ENCODE results near the gene PWWP2B.

The PWWP2B gene

GRCh38 chr10:132392811-132393694 lies 3.9 kb upstream of the PWWP2B start:
- no peaks in the 10 kb centered on the region for H3K9me3 ChIP-seq (replicated peaks; ENCODE audit: low read length)
- H3K4me1 ChIP-seq (ENCODE audit: control insufficient read depth, insufficient read depth, low read length) = peaks cover 19% of the 10 kb centered on the region
- no peak overlapping the region for H3K4me2 ChIP-seq (ENCODE audit: low read length)
- no peak overlapping the region for H3K4me3 ChIP-seq (ENCODE audit: low read length)
- no peak overlapping the region for H3K9ac ChIP-seq (ENCODE audit: low read depth, low read length)
- H3K36me3 ChIP-seq (ENCODE audit: insufficient read depth, low read length) = no peaks in the 10 kb centered on the region
- peaks cover 10% of the 10 kb centered on the region for H3K27me3 ChIP-seq (ENCODE audit: control insufficient read depth, insufficient read depth, low read length)

DNA sequence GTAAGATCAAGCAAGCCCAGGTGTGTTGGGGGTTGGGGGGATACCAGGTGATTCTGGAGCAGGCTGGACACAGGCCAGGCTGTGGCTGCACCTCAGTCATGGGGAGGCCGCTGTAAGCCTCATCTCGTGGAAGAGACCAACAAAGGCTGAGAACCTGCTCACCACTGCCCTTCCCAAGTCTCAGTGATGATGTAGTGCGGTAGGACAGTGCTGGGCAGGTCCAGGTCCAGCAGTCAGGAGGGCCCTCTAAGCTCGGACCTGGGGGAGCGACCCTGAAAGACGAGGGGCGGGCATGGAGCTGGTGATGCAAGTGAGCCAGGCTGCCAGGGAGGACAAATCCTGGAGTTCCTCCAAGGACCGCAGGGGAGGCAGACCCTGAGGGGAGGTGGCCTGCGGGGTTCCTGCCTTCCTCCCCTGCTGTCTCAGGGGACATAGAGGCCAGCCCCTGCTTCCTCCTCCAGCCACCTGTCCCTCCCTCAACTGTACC lies 3.3 kb upstream of the PWWP2B start:
- Histone ChIP-seq H3K27me3 (ENCODE audit: control insufficient read depth, insufficient read depth, low read length) (peaks cover 10% of the 10 kb centered on the region), H3K36me3 (ENCODE audit: insufficient read depth, low read length) (no peaks in the 10 kb centered on the region), H3K4me3 (ENCODE audit: low read length) (no peak overlapping the region), H3K9ac (ENCODE audit: low read depth, low read length) (no peak overlapping the region), H3K9me3 (replicated peaks; ENCODE audit: low read length) (no peaks in the 10 kb centered on the region), H3K4me1 (ENCODE audit: control insufficient read depth, insufficient read depth, low read length) (peaks cover 26% of the 10 kb centered on the region), H3K4me2 (ENCODE audit: low read length) (no peak overlapping the region)

DNA sequence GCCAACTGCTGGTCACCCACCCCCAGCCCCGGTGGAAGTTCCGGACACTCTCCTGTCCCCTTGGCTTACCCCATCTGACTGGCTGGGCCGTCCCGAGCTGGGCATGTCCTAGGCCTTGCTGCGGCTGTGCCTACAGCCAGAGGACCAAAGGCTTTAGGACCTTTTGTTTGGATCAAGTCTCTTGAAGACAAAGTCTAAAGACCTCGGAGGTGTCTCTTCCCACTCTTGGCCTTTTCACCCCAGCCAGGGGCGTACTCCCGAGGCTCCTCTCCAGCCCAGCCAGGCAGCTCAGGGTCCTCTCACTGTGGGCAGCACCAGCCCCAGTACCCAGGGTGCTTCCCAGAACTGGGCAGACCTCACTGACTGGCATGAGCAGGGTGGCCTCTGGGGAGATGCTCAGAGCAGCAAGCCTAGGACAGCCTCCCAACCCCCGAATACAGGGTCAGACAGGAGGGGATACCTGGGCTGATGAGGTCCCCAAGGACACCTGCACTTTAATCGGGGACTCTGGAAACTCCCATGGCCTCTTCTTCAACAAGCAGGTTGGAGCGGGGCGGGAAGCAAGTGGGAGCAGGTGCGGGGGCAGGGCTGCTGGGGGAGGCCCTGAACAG lies 2.7 kb upstream of the PWWP2B start:
- no peaks in the 10 kb centered on the region for H3K9me3 ChIP-seq (replicated peaks; ENCODE audit: low read length)
- H3K36me3 ChIP-seq (ENCODE audit: insufficient read depth, low read length) = no peaks in the 10 kb centered on the region
- no peak overlapping the region for H3K4me2 ChIP-seq (ENCODE audit: low read length)
- H3K4me1 ChIP-seq (ENCODE audit: control insufficient read depth, insufficient read depth, low read length) = peaks cover 27% of the 10 kb centered on the region
- H3K4me3 ChIP-seq (ENCODE audit: low read length) = no peak overlapping the region
- no peak overlapping the region for H3K9ac ChIP-seq (ENCODE audit: low read depth, low read length)
- peaks cover 5% of the 10 kb centered on the region for H3K27me3 ChIP-seq (ENCODE audit: control insufficient read depth, insufficient read depth, low read length)

- H3K4me1 ChIP-seq (ENCODE audit: control insufficient read depth, insufficient read depth, low read length) = peaks cover 27% of the 10 kb centered on the region
- H3K36me3 ChIP-seq (ENCODE audit: insufficient read depth, low read length) = no peaks in the 10 kb centered on the region
- H3K9ac ChIP-seq (ENCODE audit: low read depth, low read length) = peak overlapping the region; percentile 74
- no peaks in the 10 kb centered on the region for H3K9me3 ChIP-seq (replicated peaks; ENCODE audit: low read length)
- H3K27me3 ChIP-seq (ENCODE audit: control insufficient read depth, insufficient read depth, low read length) = no peaks in the 10 kb centered on the region
- H3K4me2 ChIP-seq (ENCODE audit: low read length) = peak overlapping the region; percentile 82
- H3K4me3 ChIP-seq (ENCODE audit: low read length) = peak overlapping the region; percentile 81
Observed at GRCh38 chr10:132394936-132395703, 1.9 kb upstream of the PWWP2B start.

GRCh38 chr10:132395704-132396493 lies 1.1 kb upstream of the PWWP2B start:
- Histone ChIP-seq H3K4me3 (ENCODE audit: low read length) (peak overlapping the region; percentile 81), H3K9me3 (replicated peaks; ENCODE audit: low read length) (no peaks in the 10 kb centered on the region), H3K36me3 (ENCODE audit: insufficient read depth, low read length) (no peaks in the 10 kb centered on the region), H3K4me2 (ENCODE audit: low read length) (peak overlapping the region; percentile 82), H3K4me1 (ENCODE audit: control insufficient read depth, insufficient read depth, low read length) (peaks cover 27% of the 10 kb centered on the region), H3K9ac (ENCODE audit: low read depth, low read length) (peak overlapping the region; percentile 74), H3K27me3 (ENCODE audit: control insufficient read depth, insufficient read depth, low read length) (no peaks in the 10 kb centered on the region)

GRCh38 chr10:132396494-132397035 lies 435 bp upstream of the PWWP2B start:
- no peaks in the 10 kb centered on the region for H3K9me3 ChIP-seq (replicated peaks; ENCODE audit: low read length)
- no peaks in the 10 kb centered on the region for H3K27me3 ChIP-seq (ENCODE audit: control insufficient read depth, insufficient read depth, low read length)
- H3K9ac ChIP-seq (ENCODE audit: low read depth, low read length) = peak overlapping the region; percentile 74
- H3K4me3 ChIP-seq (ENCODE audit: low read length) = peak overlapping the region; percentile 81
- peak overlapping the region; percentile 82 for H3K4me2 ChIP-seq (ENCODE audit: low read length)
- H3K4me1 ChIP-seq (ENCODE audit: control insufficient read depth, insufficient read depth, low read length) = peaks cover 27% of the 10 kb centered on the region
- H3K36me3 ChIP-seq (ENCODE audit: insufficient read depth, low read length) = no peaks in the 10 kb centered on the region

DNA sequence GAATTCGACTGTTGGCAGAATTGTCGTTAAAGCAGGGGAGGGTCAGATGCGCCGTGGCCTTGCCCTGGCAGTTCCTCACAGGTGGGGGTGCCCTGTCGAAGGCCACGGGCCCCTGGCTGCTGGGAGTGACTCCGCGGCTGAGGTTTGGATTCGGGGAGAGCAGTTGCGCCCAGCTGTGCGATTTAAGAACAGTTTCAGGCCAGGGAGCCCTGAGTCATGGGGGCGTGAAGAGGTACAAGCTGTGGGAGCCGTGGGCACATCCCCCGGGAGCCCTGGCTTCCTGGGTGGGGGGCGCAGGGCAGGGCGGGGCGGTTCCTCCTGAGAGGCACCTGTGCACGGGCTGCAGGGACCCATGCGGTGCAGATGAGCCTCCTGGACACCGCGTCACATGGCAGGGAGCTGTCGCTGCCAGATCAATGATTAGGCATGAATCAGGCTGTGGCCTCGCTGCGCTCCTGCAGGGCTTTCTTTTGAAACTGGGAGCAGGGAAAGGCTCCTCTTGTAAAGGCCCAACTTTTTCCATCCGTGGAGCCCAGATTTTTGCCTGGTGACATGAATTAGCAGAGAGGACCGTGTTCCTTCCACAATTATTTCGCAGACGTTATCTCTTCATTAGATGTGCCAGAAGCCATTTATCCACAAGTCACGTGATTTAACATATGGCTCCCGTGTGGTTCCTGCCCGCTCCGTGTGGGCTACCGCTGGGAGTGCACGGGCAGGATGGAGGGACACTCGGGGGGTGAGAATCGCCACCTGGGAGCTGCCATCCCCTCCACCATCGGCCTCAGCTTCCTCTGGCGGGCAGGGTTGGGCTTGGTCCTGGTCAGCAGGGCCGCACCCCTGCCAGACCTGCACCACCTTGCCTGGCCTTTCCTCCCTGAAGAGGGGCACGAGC lies 918 bp downstream of the PWWP2B start:
- Histone ChIP-seq H3K4me3 (ENCODE audit: low read length) (peak overlapping the region; percentile 81), H3K27me3 (ENCODE audit: control insufficient read depth, insufficient read depth, low read length) (no peaks in the 10 kb centered on the region), H3K36me3 (ENCODE audit: insufficient read depth, low read length) (no peaks in the 10 kb centered on the region), H3K9me3 (replicated peaks; ENCODE audit: low read length) (no peaks in the 10 kb centered on the region), H3K4me1 (ENCODE audit: control insufficient read depth, insufficient read depth, low read length) (peaks cover 27% of the 10 kb centered on the region), H3K4me2 (ENCODE audit: low read length) (peak overlapping the region; percentile 98), H3K9ac (ENCODE audit: low read depth, low read length) (peak overlapping the region; percentile 80)

DNA sequence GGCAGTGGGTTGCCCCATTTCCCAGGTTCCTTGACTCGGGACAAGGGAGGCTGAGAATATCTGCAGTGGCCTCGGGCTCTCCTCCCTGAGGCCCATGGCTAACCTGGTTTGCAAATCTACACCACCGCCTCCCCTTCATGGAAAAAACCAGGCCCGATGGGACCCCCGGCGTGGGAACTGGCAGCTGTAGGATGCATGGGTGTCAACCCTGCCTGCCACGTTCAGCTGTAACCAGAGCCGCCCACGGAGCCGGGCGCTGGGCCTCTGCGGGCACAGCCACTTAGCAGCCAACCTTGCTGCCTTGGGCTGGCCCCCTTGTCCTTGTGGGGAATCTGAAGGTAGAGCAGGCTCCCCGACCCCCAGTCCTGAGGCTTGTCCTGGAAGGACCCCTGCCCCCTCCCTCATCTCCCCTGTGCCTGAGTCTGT lies 1.6 kb downstream of the PWWP2B start:
- Histone ChIP-seq H3K27me3 (ENCODE audit: control insufficient read depth, insufficient read depth, low read length) (no peaks in the 10 kb centered on the region), H3K9ac (ENCODE audit: low read depth, low read length) (peak overlapping the region; percentile 80), H3K36me3 (ENCODE audit: insufficient read depth, low read length) (no peaks in the 10 kb centered on the region), H3K4me3 (ENCODE audit: low read length) (peak overlapping the region; percentile 81), H3K4me1 (ENCODE audit: control insufficient read depth, insufficient read depth, low read length) (peaks cover 22% of the 10 kb centered on the region), H3K9me3 (replicated peaks; ENCODE audit: low read length) (no peaks in the 10 kb centered on the region), H3K4me2 (ENCODE audit: low read length) (peak overlapping the region; percentile 98)

- Histone ChIP-seq H3K4me1 (ENCODE audit: control insufficient read depth, insufficient read depth, low read length) (peaks cover 22% of the 10 kb centered on the region), H3K36me3 (ENCODE audit: insufficient read depth, low read length) (no peaks in the 10 kb centered on the region), H3K27me3 (ENCODE audit: control insufficient read depth, insufficient read depth, low read length) (no peaks in the 10 kb centered on the region)
Observed at GRCh38 chr10:132399117-132400035, 2.4 kb downstream of the PWWP2B start.

More at GRCh38 chr10:132399117-132400035, 2.4 kb downstream of the PWWP2B start:
- Histone ChIP-seq H3K9ac (ENCODE audit: low read depth, low read length) (no peak overlapping the region), H3K4me2 (ENCODE audit: low read length) (no peak overlapping the region), H3K9me3 (replicated peaks; ENCODE audit: low read length) (no peaks in the 10 kb centered on the region), H3K4me3 (ENCODE audit: low read length) (no peak overlapping the region)
